HPDE6-E6E7 (cell line): ENCODE measurements around the gene CISD3.
A peak's percentile ranks its signal among the peaks of the same experiment; 100 is the strongest.

Experiments used
- DNase-seq: peaks from one replicate; pipeline ENCODE4 v3.0.0; 2011; ENCODE audit warnings: missing footprints; ENCODE audit errors: extremely low spot score

The CISD3 gene

GRCh38 chr17:38743556-38744171 is 13.5 kb downstream of the CISD3 start:
- no peak for DNase-seq

- no peak for DNase-seq
Measured at GRCh38 chr17:38745545-38745944, 15.4 kb downstream of the CISD3 start.

GRCh38 chr17:38746004-38746848 is 16.1 kb downstream of the CISD3 start:
- no peak for DNase-seq

GRCh38 chr17:38746849-38747462 is 16.8 kb downstream of the CISD3 start:
- DNase-seq, result no peak

GRCh38 chr17:38747463-38748148 is 17.5 kb downstream of the CISD3 start:
- DNase-seq, result no peak

GRCh38 chr17:38748149-38748891 is 18.2 kb downstream of the CISD3 start, which contains the start of gene PCGF2:
Gene PCGF2, minus strand, starts transcription at chr17:38748336. Its CDS starts 7,934 bp downstream, at chr17:38740402.
- no peak for DNase-seq

- DNase-seq, result no peak
Measured at GRCh38 chr17:38748892-38749222, 18.7 kb downstream of the CISD3 start.

- DNase-seq, result no peak
Measured at GRCh38 chr17:38749223-38750043, 19.3 kb downstream of the CISD3 start.

GRCh38 chr17:38750044-38750311 is 19.8 kb downstream of the CISD3 start:
- no peak for DNase-seq

- no peak for DNase-seq
Measured at GRCh38 chr17:38750312-38751121, 20.4 kb downstream of the CISD3 start.

- DNase-seq, result no peak
Measured at GRCh38 chr17:38751144-38751807, 21.1 kb downstream of the CISD3 start.

GRCh38 chr17:38751808-38752307 is 21.7 kb downstream of the CISD3 start:
- peak; percentile 84 for DNase-seq

GRCh38 chr17:38752308-38753070 is 22.3 kb downstream of the CISD3 start, which contains the start of gene PSMB3:
Gene PSMB3, plus strand, starts transcription at chr17:38752741. Its CDS starts 86 bp downstream, at chr17:38752827.
- DNase-seq, result peak; percentile 100

GRCh38 chr17:38753071-38753506 is 22.9 kb downstream of the CISD3 start:
- no peak for DNase-seq

GRCh38 chr17:38761612-38762011 is 31.5 kb downstream of the CISD3 start:
- no peak for DNase-seq

GRCh38 chr17:38762231-38762630 is 32.1 kb downstream of the CISD3 start:
- DNase-seq, result no peak

- no peak for DNase-seq
Measured at GRCh38 chr17:38766341-38766740, 36.2 kb downstream of the CISD3 start.

- no peak for DNase-seq
Measured at GRCh38 chr17:38768417-38768816, 38.3 kb downstream of the CISD3 start.
